Measurements from ENCODE around the gene GRID2.

GRID2 gene

GRCh38 chr4:93776386-93777080, 1472.8 kb downstream of the GRID2 start:
- no peak for DNase-seq

- DNase-seq: no peak
Measured at GRCh38 chr4:93777081-93777460, 1473.3 kb downstream of the GRID2 start.

- DNase-seq: no peak
Measured at GRCh38 chr4:93779228-93779627, 1475.5 kb downstream of the GRID2 start.

GRCh38 chr4:93780080-93780479, 1476.3 kb downstream of the GRID2 start:
- no peak for DNase-seq

GRCh38 chr4:93781198-93781597, 1477.4 kb downstream of the GRID2 start:
- no peak for DNase-seq

- no peak for DNase-seq
Measured at GRCh38 chr4:93786149-93786548, 1482.4 kb downstream of the GRID2 start.

- no peak for DNase-seq
Measured at GRCh38 chr4:93788712-93789111, 1484.9 kb downstream of the GRID2 start.

GRCh38 chr4:93791570-93792195, 1487.9 kb downstream of the GRID2 start:
- no peak for DNase-seq

GRCh38 chr4:93802045-93802444, 1498.3 kb downstream of the GRID2 start:
- no peak for DNase-seq

GRCh38 chr4:93809773-93810172, 1506.0 kb downstream of the GRID2 start:
- DNase-seq: no peak

GRCh38 chr4:93810340-93810992, 1506.7 kb downstream of the GRID2 start:
- no peak for DNase-seq

- DNase-seq: no peak
Measured at GRCh38 chr4:93813092-93813491, 1509.3 kb downstream of the GRID2 start.

GRCh38 chr4:93814141-93814540, 1510.4 kb downstream of the GRID2 start:
- DNase-seq: no peak

GRCh38 chr4:93814722-93815121, 1511.0 kb downstream of the GRID2 start:
- DNase-seq: no peak
